AG10803 (cell line): ENCODE data around the gene LMO7.
A peak's percentile ranks its signal among the peaks of the same experiment; 100 is the strongest.

ENCODE experiments used
- DNase-seq: peaks from one replicate; pipeline ENCODE4 v3.0.0; 2010; ENCODE audit warnings: low read depth
- H3K4me3 ChIP-seq: 2 replicates; pipeline ENCODE4 v1.5.1; 2011; ENCODE audit warnings: mild to moderate bottlenecking, low read length, control low read depth
- CTCF ChIP-seq: conservative IDR thresholded peaks from 2 replicates; pipeline ENCODE4 v1.5.1; 2011; ENCODE audit warnings: mild to moderate bottlenecking, low read length, control low read depth, inconsistent platforms

Gene LMO7

GRCh38 chr13:75795274-75795673, 159.1 kb downstream of the LMO7 start:
- H3K4me3 ChIP-seq: no peak overlapping the region
- no peak for TF ChIP-seq CTCF
- no peak for DNase-seq

DNA sequence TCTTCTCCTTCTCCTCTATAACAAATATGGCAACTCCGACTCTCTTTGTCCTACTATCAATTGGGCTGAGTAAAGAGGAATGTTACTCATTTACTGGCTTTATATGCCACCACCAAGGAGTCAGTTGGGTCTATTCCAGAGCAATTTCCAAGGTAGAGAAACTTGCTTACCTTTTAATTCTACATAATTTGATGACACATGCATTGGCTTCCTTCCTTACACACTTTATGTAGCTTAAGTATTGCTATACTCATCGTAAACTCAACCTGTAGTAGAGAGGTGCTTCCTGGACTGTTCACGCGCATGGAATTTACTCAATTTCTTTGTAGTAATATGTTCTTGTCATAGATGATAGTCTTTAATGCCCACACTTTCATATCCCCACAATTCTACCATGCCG, 160.7 kb downstream of the LMO7 start:
- no peak for TF ChIP-seq CTCF
- no peak for DNase-seq
- H3K4me3 ChIP-seq: no peak overlapping the region

GRCh38 chr13:75797239-75797638, 161.1 kb downstream of the LMO7 start:
- H3K4me3 ChIP-seq: no peak overlapping the region
- peak; percentile 33 for DNase-seq
- no peak for TF ChIP-seq CTCF

DNA sequence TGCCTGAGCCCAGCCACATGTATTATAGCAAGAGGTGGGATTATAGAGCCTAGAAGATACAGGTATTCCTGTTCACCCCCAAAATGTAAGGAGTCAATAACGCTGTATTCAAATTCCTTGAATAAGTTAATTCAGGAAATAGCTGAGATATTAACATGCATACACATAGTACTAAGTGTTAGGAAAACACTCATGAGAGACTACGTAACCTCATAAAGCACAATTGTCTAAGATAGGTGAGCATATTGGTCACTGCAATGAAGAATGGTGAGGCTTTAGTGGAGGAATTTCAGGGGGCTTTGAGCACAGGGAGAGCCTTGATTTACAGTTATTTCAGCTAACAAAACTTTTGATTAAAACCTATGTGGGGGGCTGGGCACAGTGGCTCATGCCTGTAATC, 161.6 kb downstream of the LMO7 start:
- TF ChIP-seq CTCF: no peak
- DNase-seq: no peak

GRCh38 chr13:75798353-75799255, 162.5 kb downstream of the LMO7 start:
- peak; percentile 53 for DNase-seq
- H3K4me3 ChIP-seq: no peak overlapping the region
- TF ChIP-seq CTCF: no peak

More for the DNA sequence above, 161.6 kb downstream of the LMO7 start:
- H3K4me3 ChIP-seq: no peak overlapping the region

DNA sequence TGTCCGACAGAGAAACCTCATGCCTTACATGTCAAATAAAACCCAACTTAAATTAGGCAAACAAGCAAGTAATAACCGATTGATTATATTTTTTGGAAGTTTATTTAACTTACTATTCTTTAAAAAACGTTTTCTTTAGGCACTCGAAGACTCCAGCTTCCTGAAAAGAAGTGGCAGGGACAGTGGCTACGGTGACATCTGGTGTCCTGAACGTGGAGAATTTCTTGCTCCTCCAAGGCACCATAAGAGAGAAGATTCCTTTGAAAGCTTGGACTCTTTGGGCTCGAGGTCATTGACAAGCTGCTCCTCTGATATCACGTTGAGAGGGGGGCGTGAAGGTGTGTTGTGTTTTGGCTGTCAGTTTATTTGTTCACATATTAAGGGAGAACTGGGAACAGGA, 164.4 kb downstream of the LMO7 start:
- no peak overlapping the region for H3K4me3 ChIP-seq
- TF ChIP-seq CTCF: no peak
- DNase-seq: no peak

- H3K4me3 ChIP-seq: no peak overlapping the region
- DNase-seq: no peak
- no peak for TF ChIP-seq CTCF
Measured at GRCh38 chr13:75801388-75801945, 165.3 kb downstream of the LMO7 start.
